ENCODE measurements around the gene TEX50.

GRCh38 chr1:173638043-173639021 lies 3.2 kb downstream of the TEX50 start:
- TF ChIP-seq POLR2AphosphoS5 (IDR thresholded peaks at IDR 0.05) (no peak), EZH2 (IDR thresholded peaks at IDR 0.05; ENCODE audit: borderline replicate concordance, insufficient read depth, low read length, poor library complexity, severe bottlenecking) (no peak), CTCF (IDR thresholded peaks at IDR 0.05; ENCODE audit: poor library complexity, severe bottlenecking) (no peak), MXI1 (conservative IDR thresholded peaks at IDR 0.05; ENCODE audit: poor library complexity, severe bottlenecking) (no peak), TAF1 (IDR thresholded peaks at IDR 0.05; ENCODE audit: low read depth) (no peak), EP300 (conservative IDR thresholded peaks at IDR 0.05; ENCODE audit: poor library complexity, severe bottlenecking) (no peak), RAD21 (conservative IDR thresholded peaks at IDR 0.05) (no peak), REST (IDR thresholded peaks at IDR 0.05; ENCODE audit: borderline replicate concordance) (no peak)
